ENCODE data around the gene TCF15. TPM values are rescaled to one million over a fixed set of nuclear protein-coding genes. Genes with fewer than 3 reads are reported as not detected.

Gene TCF15
- total and polyA plus RNA-seq, 9 donors, result 0.15 to 0.75 (median 0.30) TPM; not detected in 2

GRCh38 chr20:617934-618690, 8.0 kb upstream of the TCF15 start:
- no peak for TF ChIP-seq POLR2A (IDR thresholded peaks at IDR 0.05)
- TF ChIP-seq EP300 (IDR thresholded peaks at IDR 0.05), result no peak
- TF ChIP-seq, protein P1, sequence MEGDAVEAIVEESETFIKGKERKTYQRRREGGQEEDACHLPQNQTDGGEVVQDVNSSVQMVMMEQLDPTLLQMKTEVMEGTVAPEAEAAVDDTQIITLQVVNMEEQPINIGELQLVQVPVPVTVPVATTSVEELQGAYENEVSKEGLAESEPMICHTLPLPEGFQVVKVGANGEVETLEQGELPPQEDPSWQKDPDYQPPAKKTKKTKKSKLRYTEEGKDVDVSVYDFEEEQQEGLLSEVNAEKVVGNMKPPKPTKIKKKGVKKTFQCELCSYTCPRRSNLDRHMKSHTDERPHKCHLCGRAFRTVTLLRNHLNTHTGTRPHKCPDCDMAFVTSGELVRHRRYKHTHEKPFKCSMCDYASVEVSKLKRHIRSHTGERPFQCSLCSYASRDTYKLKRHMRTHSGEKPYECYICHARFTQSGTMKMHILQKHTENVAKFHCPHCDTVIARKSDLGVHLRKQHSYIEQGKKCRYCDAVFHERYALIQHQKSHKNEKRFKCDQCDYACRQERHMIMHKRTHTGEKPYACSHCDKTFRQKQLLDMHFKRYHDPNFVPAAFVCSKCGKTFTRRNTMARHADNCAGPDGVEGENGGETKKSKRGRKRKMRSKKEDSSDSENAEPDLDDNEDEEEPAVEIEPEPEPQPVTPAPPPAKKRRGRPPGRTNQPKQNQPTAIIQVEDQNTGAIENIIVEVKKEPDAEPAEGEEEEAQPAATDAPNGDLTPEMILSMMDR (IDR thresholded peaks at IDR 0.05), result no peak
- Histone ChIP-seq H3K4me3 (no peak overlapping the region), H3K36me3 (no peaks in the 10 kb centered on the region), H3K4me1 (ENCODE audit: insufficient read depth) (no peaks in the 10 kb centered on the region), H3K27me3 (no peaks in the 10 kb centered on the region), H3K27ac (no peak overlapping the region), H3K9me3 (peaks cover 0 to 8% of the 10 kb centered on the region in 2 donors)
- DNase-seq, result no peak
- intact Hi-C loops (cut with DNase I), result no loop called here
- 75 to 84% (median 80%) methylated on average over 4 of the region's 4 CpGs for WGBS, 3 donors

GRCh38 chr20:615514-615913, 5.4 kb upstream of the TCF15 start:
- 60 to 81% (median 74%) methylated on average over 4 of the region's 4 CpGs for WGBS, 3 donors
- no peaks in the 10 kb centered on the region for H3K27me3 ChIP-seq
- intact Hi-C loops (cut with DNase I), result no loop called here

GRCh38 chr20:611843-612185, 1.7 kb upstream of the TCF15 start:
- H3K4me1 ChIP-seq (ENCODE audit: insufficient read depth), result no peaks in the 10 kb centered on the region
- no peak for DNase-seq
- no peaks in the 10 kb centered on the region for H3K36me3 ChIP-seq
- intact Hi-C loops (cut with DNase I), result no loop called here
- TF ChIP-seq EP300 (IDR thresholded peaks at IDR 0.05) (no peak), POLR2A (IDR thresholded peaks at IDR 0.05) (no peak)
- TF ChIP-seq, protein P1 (IDR thresholded peaks at IDR 0.05), result no peak
- H3K9me3 ChIP-seq, result no peaks in the 10 kb centered on the region
- H3K27me3 ChIP-seq, result no peaks in the 10 kb centered on the region
- no peak overlapping the region for H3K27ac ChIP-seq
- H3K4me3 ChIP-seq, result no peak overlapping the region
- WGBS, 3 donors, result 11 to 20% (median 16%) methylated on average over 8 of the region's 8 CpGs

More at GRCh38 chr20:615514-615913, 5.4 kb upstream of the TCF15 start:
- TF ChIP-seq POLR2A (IDR thresholded peaks at IDR 0.05) (no peak), EP300 (IDR thresholded peaks at IDR 0.05) (no peak)
- TF ChIP-seq, protein P1 (IDR thresholded peaks at IDR 0.05), result no peak
- Histone ChIP-seq H3K9me3 (peaks cover 0 to 8% of the 10 kb centered on the region in 2 donors), H3K4me3 (no peak overlapping the region), H3K4me1 (ENCODE audit: insufficient read depth) (no peaks in the 10 kb centered on the region), H3K27ac (no peak overlapping the region), H3K36me3 (no peaks in the 10 kb centered on the region)
- DNase-seq, result no peak

- H3K27ac ChIP-seq, result no peak overlapping the region
- H3K4me3 ChIP-seq, result no peak overlapping the region
- no peaks in the 10 kb centered on the region for H3K4me1 ChIP-seq (ENCODE audit: insufficient read depth)
- H3K9me3 ChIP-seq, result no peaks in the 10 kb centered on the region
- no peak for DNase-seq
- intact Hi-C loops (cut with DNase I), result no loop called here
- WGBS, 3 donors, result 13 to 23% (median 14%) methylated on average over 24 of the region's 24 CpGs
- H3K36me3 ChIP-seq, result no peaks in the 10 kb centered on the region
- H3K27me3 ChIP-seq, result no peaks in the 10 kb centered on the region
- TF ChIP-seq, protein P1 (IDR thresholded peaks at IDR 0.05), result no peak
- TF ChIP-seq POLR2A (IDR thresholded peaks at IDR 0.05) (no peak), EP300 (IDR thresholded peaks at IDR 0.05) (no peak)
Measured at GRCh38 chr20:611047-611842, 1.1 kb upstream of the TCF15 start.

All from ovary (tissue), 9 donors.